Measurements from ENCODE around the gene C9.

The C9 gene

GRCh38 chr5:39370555-39371366 lies 6.5 kb upstream of the C9 start:
- H3K9ac ChIP-seq (ENCODE audit: low read depth, low read length) = no peak overlapping the region
- H2AFZ ChIP-seq (ENCODE audit: low read depth, low read length) = no peak overlapping the region
- peaks cover 6% of the 10 kb centered on the region for H3K27me3 ChIP-seq (ENCODE audit: insufficient read depth, low read length, poor library complexity)
- ATAC-seq (ENCODE audit: insufficient read depth, low read depth) = no peak
- H3K4me2 ChIP-seq (ENCODE audit: insufficient read depth, low read length) = no peak overlapping the region
- no peaks in the 10 kb centered on the region for H3K36me3 ChIP-seq (ENCODE audit: insufficient read depth, low read length)
- no peaks in the 10 kb centered on the region for H4K20me1 ChIP-seq (ENCODE audit: insufficient read depth, low read length)
- H3K4me1 ChIP-seq (ENCODE audit: insufficient read depth, low read length) = no peaks in the 10 kb centered on the region
- no peaks in the 10 kb centered on the region for H3K79me2 ChIP-seq (ENCODE audit: insufficient read depth, low read length)
- TF ChIP-seq, protein P1, sequence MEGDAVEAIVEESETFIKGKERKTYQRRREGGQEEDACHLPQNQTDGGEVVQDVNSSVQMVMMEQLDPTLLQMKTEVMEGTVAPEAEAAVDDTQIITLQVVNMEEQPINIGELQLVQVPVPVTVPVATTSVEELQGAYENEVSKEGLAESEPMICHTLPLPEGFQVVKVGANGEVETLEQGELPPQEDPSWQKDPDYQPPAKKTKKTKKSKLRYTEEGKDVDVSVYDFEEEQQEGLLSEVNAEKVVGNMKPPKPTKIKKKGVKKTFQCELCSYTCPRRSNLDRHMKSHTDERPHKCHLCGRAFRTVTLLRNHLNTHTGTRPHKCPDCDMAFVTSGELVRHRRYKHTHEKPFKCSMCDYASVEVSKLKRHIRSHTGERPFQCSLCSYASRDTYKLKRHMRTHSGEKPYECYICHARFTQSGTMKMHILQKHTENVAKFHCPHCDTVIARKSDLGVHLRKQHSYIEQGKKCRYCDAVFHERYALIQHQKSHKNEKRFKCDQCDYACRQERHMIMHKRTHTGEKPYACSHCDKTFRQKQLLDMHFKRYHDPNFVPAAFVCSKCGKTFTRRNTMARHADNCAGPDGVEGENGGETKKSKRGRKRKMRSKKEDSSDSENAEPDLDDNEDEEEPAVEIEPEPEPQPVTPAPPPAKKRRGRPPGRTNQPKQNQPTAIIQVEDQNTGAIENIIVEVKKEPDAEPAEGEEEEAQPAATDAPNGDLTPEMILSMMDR (IDR thresholded peaks at IDR 0.05; ENCODE audit: borderline replicate concordance, extremely low read depth, low read length, poor library complexity, severe bottlenecking) = no peak
- no peak for TF ChIP-seq EZH2 (IDR thresholded peaks at IDR 0.05; ENCODE audit: borderline replicate concordance, low read depth, low read length, severe bottlenecking)
- no peaks in the 10 kb centered on the region for H3K9me3 ChIP-seq (ENCODE audit: insufficient read depth, low read length, severe bottlenecking)
- no peak for DNase-seq
- no peak overlapping the region for H3K4me3 ChIP-seq (ENCODE audit: low read depth in 1 of 2, low read length in 2 of 2)
- H3K27ac ChIP-seq (ENCODE audit: low read length) = no peak overlapping the region

DNA sequence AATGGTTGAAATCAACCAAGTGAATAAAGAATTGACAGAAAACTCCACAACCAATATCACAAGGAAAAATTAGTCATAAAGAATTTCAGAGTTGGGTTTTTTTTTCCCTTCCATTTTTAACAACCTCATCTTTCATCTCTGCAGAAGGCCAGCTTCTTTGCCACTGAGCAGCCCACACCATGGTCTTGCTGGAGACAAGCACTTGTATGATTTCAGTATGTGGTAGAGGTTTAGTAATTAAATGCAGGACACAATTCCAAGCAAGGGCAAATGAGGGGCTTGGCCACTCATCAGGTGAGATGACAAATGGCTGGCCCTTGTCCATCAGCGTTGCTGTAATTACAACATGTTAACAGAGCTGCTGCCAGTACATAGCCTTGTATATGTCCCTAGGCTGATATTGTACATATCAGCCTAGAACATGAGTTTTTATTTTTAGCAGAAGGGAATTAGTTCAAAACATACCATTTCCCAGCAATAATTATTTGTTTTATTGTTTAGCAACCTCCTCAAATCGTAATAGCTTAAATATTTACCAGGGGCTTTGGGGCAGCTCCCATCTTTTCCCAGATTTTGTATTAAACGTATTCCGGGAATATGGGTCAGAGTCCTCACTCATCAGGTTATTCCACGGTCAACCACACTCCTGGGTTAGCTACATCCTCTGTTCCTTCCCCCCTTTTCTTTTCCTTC lies 5.0 kb upstream of the C9 start:
- peaks cover 6% of the 10 kb centered on the region for H3K27me3 ChIP-seq (ENCODE audit: insufficient read depth, low read length, poor library complexity)
- no peaks in the 10 kb centered on the region for H3K79me2 ChIP-seq (ENCODE audit: insufficient read depth, low read length)
- no peak overlapping the region for H3K4me3 ChIP-seq (ENCODE audit: low read depth in 1 of 2, low read length in 2 of 2)
- no peak for DNase-seq
- H2AFZ ChIP-seq (ENCODE audit: low read depth, low read length) = no peak overlapping the region
- H4K20me1 ChIP-seq (ENCODE audit: insufficient read depth, low read length) = no peaks in the 10 kb centered on the region
- ATAC-seq (ENCODE audit: insufficient read depth, low read depth) = no peak
- no peak overlapping the region for H3K4me2 ChIP-seq (ENCODE audit: insufficient read depth, low read length)
- H3K27ac ChIP-seq (ENCODE audit: low read length) = no peak overlapping the region
- no peaks in the 10 kb centered on the region for H3K36me3 ChIP-seq (ENCODE audit: insufficient read depth, low read length)
- no peaks in the 10 kb centered on the region for H3K9me3 ChIP-seq (ENCODE audit: insufficient read depth, low read length, severe bottlenecking)
- TF ChIP-seq EZH2 (IDR thresholded peaks at IDR 0.05; ENCODE audit: borderline replicate concordance, low read depth, low read length, severe bottlenecking) = no peak
- TF ChIP-seq, protein P1 (IDR thresholded peaks at IDR 0.05; ENCODE audit: borderline replicate concordance, extremely low read depth, low read length, poor library complexity, severe bottlenecking) = no peak
- H3K9ac ChIP-seq (ENCODE audit: low read depth, low read length) = no peak overlapping the region
- H3K4me1 ChIP-seq (ENCODE audit: insufficient read depth, low read length) = no peaks in the 10 kb centered on the region

- no peak for ATAC-seq (ENCODE audit: insufficient read depth, low read depth)
- no peaks in the 10 kb centered on the region for H3K4me1 ChIP-seq (ENCODE audit: insufficient read depth, low read length)
- no peaks in the 10 kb centered on the region for H3K79me2 ChIP-seq (ENCODE audit: insufficient read depth, low read length)
- no peak overlapping the region for H3K27ac ChIP-seq (ENCODE audit: low read length)
- H3K4me2 ChIP-seq (ENCODE audit: insufficient read depth, low read length) = no peak overlapping the region
- TF ChIP-seq, protein P1 (IDR thresholded peaks at IDR 0.05; ENCODE audit: borderline replicate concordance, extremely low read depth, low read length, poor library complexity, severe bottlenecking) = no peak
- no peak for TF ChIP-seq EZH2 (IDR thresholded peaks at IDR 0.05; ENCODE audit: borderline replicate concordance, low read depth, low read length, severe bottlenecking)
- no peak for DNase-seq
- H3K27me3 ChIP-seq (ENCODE audit: insufficient read depth, low read length, poor library complexity) = peaks cover 6% of the 10 kb centered on the region
- H2AFZ ChIP-seq (ENCODE audit: low read depth, low read length) = no peak overlapping the region
- H4K20me1 ChIP-seq (ENCODE audit: insufficient read depth, low read length) = no peaks in the 10 kb centered on the region
- H3K9me3 ChIP-seq (ENCODE audit: insufficient read depth, low read length, severe bottlenecking) = no peaks in the 10 kb centered on the region
- H3K36me3 ChIP-seq (ENCODE audit: insufficient read depth, low read length) = no peaks in the 10 kb centered on the region
- H3K9ac ChIP-seq (ENCODE audit: low read depth, low read length) = no peak overlapping the region
- no peak overlapping the region for H3K4me3 ChIP-seq (ENCODE audit: low read depth in 1 of 2, low read length in 2 of 2)
These were observed 3.8 kb upstream of the C9 start for GRCh38 chr5:39368116-39368515.
